Gastrocnemius medialis (tissue), 4 donors: ENCODE results near the gene REN.

Experiments used
- POLR2A ChIP-seq, 2 donors: fragments of 450-650 bp; IDR thresholded peaks; one replicate each; pipeline ENCODE4 v1.6.1; 2017; ENCODE audit warnings: antibody characterized with exemption in 2 of 2, mild to moderate bottlenecking in 2 of 2, moderate library complexity in 2 of 2
- TF ChIP-seq, protein P1 (sequence below), 5 experiments: fragments of 450-650 bp in 3 of 5; fragments of 200-600 bp in 2 of 5; sonication (generic) in 2 of 5; IDR thresholded peaks in 4 of 5; conservative IDR thresholded peaks in 1 of 5; 1 replicate in 4 of 5; 2 replicates in 1 of 5; pipeline ENCODE4 v1.5.1; 2016 to 2019; ENCODE audit warnings: antibody characterized with exemption in 5 of 5, mild to moderate bottlenecking in 3 of 5, moderate library complexity in 3 of 5

DNA sequence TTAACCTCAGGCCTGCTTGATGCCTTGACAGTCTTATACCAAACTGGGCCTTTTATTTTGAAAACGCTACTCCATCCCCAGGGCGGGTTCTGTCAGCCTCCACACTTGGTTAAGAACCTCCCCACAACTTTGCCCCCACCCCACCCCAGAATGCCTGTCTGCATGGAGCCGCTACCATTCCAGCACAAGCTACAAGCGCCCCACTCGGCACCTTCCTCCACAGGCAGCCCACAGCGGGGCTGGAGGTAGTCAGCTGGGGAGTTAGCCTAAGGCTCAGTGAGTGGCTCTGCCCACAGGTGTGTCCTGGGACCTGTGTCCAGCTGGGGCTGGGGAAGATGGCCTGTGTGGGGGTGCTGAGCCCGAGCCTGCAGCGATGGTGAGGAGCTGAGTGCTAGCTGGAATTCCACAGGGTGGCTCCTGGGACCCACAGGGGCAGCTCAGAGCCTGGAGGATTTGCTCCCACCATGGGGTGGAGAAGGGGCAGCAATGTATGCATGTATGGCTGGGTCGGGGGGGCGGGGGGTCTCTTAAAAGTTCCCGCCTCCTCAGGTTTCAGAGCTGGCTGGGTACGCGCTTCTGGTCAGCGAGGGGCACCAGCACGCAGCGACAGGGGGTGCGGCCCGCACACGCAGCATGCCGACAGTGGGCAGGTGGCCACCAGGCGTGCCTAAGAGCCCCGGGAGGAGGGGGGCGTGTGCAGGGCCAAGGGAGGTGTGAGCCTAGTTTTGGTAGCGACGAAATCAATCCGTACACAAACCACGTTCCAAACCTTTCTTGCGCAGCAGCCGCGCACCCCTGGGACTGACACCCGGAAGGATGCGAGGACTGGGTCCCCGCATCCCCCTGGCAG, 15.2 kb downstream of the REN start:
- TF ChIP-seq, protein P1, sequence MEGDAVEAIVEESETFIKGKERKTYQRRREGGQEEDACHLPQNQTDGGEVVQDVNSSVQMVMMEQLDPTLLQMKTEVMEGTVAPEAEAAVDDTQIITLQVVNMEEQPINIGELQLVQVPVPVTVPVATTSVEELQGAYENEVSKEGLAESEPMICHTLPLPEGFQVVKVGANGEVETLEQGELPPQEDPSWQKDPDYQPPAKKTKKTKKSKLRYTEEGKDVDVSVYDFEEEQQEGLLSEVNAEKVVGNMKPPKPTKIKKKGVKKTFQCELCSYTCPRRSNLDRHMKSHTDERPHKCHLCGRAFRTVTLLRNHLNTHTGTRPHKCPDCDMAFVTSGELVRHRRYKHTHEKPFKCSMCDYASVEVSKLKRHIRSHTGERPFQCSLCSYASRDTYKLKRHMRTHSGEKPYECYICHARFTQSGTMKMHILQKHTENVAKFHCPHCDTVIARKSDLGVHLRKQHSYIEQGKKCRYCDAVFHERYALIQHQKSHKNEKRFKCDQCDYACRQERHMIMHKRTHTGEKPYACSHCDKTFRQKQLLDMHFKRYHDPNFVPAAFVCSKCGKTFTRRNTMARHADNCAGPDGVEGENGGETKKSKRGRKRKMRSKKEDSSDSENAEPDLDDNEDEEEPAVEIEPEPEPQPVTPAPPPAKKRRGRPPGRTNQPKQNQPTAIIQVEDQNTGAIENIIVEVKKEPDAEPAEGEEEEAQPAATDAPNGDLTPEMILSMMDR (IDR thresholded peaks at IDR 0.05 in 4 of 5, conservative IDR thresholded peaks at IDR 0.05 in 1 of 5): no peak
- TF ChIP-seq POLR2A (IDR thresholded peaks at IDR 0.05): no peak
